Erythroblast (primary cell): Measurements from ENCODE around the gene DSE.

Source experiments
- GATA1 ChIP-seq: IDR thresholded peaks from 2 replicates; pipeline ENCODE4 v1.6.1; 2011; ENCODE audit warnings: low read depth, mild to moderate bottlenecking, control low read depth, low read length, moderate library complexity
- POLR2A ChIP-seq: IDR thresholded peaks from 2 replicates; pipeline ENCODE4 v1.6.1; 2011; ENCODE audit warnings: mild to moderate bottlenecking, low read length

GRCh38 chr6:116363759-116364158, 7.0 kb upstream of the DSE start:
- no peak for TF ChIP-seq POLR2A
- TF ChIP-seq GATA1: no peak
